ENCODE data around the gene LMF1. TPM values are rescaled to one million over a fixed set of nuclear protein-coding genes. Genes with fewer than 3 reads are reported as not detected.

The LMF1 gene
- total RNA-seq, 1 experiment from 2014 or later: 29.9 TPM

DNA sequence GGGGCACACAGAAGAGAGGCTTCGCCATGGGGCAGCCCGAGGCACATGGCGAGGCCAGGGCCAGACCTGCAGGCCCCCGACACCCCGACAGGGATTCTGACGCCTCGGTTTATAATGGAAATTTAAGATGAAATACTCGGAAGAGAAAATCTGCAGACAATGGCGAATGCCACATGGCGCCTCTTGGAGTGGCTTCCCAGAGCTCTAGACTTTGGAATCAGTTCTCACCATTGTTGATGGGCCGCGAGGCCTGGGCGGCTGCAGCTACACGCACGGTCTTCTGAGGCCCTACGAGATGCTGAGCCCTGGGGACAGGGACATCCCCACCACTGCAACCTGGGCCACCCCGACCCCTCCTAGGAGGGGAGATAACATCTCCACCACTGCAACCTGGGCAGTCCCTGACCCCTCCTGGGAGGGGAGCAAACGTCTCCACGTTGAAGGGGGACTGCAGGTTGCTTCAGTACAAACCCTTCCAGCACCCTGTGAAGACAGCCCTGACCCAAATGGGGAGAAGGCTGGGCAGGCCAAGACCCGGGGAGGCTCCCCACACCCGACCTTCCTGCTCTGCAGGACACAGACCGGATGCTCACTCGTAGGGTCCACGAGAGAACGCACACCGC, 56.9 kb downstream of the LMF1 start:
- no peak for DNase-seq (ENCODE audit: low read depth)

DNA sequence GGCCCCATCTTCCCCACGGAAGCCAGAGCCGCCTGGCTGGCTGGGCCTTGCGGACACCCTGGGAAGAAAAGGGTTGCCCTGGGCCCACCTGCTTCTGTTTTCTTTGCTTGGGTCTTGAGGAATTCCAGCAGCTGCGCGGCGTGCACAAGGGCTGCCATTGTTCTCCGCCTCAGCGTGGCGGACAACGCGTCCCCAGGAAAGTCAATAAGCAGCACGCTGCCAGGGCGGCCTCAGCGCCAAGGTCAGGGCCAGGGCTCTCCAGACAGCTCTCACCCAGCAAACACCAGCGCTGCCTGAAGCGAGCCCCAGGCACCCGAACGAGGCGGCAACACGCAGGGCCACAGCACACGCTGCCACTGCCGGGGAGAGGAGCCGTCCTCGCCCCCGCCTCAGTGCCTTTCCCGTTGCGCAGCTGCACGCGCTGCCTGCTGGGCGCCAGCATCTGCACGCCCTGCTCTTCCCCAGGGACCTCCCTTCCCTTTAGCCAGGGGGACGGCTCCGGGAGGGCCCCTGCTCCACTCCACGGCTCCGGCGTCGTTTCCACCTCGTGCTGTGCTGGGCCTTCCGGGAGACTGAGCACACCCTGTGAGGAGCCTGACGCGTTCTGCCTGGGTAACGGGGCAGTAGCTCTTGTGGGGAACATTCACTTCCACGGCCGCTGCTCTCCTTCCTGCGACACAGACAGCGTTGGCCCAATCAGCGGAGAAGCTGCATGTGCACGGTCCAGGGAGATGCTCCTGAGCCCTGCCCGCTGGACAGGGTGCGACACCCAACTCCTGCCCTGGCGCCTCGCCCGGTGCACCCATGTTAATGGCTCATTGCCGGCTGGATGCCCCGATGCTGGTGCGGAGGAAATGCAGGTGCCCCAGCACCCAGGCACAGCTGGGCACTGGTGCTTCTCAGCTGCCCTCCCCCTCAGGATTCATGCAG, 57.8 kb downstream of the LMF1 start:
- DNase-seq (ENCODE audit: low read depth): no peak

DNA sequence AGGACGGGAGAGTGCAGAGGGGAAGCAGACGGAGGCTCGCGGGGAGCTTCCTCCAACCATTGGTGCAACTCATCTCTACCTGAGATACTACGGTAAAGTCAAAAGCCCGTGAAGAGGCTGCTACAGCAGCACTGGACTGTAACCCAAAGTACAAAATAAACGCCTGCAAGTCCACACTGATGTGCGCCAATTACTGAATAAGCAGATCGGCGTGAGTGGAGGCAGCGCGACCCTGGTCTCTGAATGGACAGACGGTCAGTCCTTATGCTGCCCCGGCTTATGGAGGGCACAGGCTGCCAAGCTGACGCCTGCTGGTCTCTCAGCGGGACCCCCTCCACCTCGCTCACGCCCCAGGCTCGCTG, 58.5 kb downstream of the LMF1 start:
- DNase-seq (ENCODE audit: low read depth): no peak

DNA sequence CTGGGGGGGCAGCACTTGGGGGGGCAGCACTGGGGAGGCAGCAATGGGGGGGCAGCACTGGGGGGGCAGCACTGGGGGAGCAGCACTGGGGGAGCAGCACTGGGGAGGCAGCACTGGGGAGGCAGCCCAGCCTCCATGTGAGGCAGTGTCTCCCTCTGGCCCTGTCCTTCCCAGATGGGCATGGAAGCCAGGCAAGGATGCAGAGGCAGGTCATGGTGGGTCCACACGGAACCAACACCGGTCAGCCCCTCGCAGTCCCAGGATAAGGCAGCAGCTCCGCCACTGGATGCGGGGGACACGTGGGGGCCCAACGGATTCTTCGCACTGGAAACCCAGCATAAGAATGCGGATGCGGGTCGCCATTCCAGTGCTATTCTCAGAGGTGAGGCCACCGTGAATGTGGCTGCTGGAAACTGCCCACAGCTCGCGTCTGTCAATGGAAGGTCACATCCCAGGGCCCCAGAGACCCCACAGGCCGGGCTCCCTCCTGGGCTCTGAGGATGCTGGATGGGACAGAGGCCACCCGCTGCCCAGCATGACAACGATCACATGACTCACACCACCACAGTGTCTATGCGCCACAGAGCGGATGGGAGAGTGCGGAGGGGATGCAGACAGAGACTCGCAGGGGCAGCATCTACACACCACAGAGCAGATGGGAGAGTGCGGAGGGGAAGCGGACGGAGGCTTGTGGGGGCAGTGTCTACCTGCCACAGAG, 59.0 kb downstream of the LMF1 start:
- no peak for DNase-seq (ENCODE audit: low read depth)

DNA sequence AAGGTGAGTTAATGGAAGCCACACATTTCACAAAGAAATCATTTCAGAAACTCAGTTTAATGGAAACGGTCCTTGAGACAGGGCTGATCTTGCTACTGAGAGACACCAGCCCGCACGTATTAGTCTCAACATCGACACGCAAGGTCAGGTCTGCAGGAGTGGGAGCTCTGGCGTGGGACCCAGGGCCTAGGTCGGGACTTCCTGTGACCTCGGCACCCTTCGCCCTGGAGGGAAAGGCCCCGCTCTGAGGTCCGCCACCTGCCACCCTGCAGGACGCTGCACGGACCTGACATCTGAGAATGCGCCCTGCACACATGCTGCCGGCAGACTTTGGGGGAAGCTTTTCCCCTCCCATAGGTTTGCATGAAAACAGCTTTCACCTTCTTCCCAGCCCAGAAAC, 59.7 kb downstream of the LMF1 start:
- DNase-seq (ENCODE audit: low read depth): no peak

DNA sequence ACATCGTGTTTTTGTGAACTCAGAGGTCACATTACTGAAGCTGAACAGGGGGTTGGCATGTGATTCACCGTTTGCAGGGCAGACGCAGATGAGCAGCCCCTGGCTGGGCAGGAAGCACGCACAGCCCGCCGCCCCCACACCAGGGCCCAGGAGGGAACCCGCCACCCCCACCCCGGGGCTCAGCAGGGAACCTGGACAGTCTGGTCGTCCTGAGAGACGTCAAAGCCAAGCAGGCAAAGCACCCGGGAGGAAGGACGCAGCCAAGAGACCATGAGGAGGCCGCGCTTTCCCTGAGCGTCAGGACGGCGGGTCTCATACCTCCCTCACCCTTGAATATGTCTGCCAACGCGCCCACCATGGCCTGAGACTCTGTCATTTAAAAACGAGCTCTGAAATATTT, 60.6 kb downstream of the LMF1 start:
- DNase-seq (ENCODE audit: low read depth): no peak

DNA sequence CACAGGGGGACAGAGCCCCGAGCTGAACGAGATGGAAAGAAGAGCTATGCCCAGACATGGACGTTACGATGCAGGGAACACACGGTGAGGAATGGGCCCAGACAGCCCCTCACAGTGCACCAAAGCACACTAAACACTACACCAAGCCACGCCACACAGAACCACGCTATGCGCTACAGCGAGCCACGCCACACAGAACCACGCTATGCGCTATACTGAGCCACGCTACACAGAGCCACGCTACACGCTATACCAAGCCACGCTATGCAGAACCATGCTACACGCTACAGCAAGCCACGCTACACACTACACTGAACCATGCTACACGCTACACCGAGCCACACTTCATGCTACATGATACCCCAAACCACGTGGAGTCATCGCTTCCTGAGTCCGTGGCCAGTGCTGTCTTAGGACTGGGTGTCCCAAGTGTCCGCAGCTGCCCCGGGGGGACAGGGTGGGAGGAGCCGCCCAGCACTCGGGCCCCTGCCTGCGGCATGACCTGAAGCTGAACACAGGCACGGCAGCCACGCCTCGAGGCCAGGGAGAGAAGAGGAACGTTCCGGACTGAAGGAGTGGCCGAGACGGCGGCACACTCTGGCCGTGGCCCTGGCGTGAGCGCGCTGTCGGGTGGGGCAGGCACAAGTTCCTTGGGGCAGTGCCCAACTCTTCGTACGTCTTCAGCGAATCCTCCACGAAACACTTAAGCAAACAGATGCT, 61.3 kb downstream of the LMF1 start:
- no peak for DNase-seq (ENCODE audit: low read depth)

DNA sequence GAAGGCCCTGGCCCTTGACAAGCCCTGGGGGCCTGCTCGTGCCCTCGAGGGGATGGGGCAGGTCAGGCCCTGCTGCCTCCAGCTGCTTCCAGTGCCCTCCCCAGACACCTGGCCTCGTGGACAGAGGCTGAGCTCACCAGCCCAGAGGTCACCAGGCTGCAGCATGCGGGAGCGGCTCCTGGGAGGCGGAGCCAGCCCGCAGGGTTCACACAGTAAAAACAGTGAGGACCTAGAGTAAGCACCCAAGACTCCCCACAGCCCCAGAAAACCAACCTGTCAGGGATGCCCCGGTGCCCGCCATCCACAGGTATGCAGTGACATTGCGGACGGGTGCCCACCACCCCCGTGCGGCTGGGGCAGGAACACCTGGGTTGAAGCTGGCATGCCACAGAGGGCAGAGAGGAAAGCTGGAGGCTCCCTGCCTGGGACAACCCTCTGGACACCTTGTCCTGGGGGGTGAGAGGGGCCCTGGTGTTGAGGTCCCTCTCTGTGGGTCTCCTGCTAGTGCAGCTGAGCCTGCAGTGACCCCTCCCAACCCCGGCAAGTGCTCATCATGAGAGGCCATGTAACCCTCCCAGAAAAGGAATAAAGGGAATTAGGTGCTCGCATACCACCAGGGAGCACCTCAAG, 62.1 kb downstream of the LMF1 start:
- DNase-seq (ENCODE audit: low read depth): no peak

DNA sequence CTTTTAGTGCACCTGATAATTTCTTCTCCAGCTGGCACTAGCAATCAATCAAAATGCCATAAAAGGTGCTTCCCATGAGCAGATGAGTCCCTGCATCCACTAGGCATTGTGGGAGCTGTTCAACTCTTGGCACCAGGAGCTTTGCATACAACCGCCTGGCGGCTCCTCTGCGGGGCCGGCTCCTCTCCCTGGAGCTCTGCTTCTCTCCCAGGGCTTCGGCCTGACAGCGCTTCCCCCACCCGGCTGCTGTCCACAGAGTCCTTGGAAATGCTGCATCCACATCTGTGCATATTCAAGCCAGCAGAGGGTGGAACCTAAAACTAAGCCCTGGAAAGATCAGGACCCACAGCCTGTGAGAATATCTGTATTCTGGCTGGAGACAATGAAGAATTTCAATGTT, 62.9 kb downstream of the LMF1 start:
- DNase-seq (ENCODE audit: low read depth): no peak

DNA sequence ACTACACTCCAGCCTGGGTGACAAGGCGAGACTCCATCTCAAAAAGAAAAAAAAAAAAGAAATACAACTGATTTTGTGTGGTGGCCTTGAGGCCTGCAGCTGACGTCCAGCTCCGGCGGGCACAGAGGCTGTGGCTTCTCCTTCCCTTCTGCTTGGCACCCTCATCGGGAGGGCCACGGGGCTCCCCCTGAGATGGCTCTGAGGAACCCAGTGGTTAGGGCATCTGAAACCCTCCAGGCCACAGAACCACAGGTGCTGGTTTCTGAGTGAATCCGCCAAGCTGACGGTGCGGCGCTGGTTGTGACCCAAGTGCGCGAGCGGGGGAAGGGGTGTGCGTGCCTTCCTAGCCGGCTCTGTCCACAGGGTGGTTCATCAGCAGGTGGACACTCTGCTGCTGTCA, 63.4 kb downstream of the LMF1 start:
- no peak for DNase-seq (ENCODE audit: low read depth)

DNA sequence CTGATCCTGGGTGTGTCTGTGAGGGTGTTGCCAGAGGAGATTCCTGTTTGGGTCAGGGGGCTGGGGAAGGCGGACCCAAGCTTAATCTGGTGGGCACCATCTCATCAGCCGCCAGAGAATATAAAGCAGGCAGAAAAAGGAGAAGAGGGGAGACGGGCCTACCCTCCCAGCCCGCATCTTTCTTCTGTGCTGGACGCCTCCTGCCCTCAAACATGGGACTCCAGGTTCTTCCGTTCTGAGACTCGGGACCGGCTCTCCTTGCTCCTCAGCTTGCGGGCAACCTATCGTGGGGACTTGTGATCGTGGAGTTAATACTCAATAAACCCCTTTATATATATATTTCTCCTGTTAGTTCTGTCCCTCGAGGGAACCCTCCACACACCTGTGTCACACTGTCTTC, 64.5 kb downstream of the LMF1 start:
- no peak for DNase-seq (ENCODE audit: low read depth)

DNA sequence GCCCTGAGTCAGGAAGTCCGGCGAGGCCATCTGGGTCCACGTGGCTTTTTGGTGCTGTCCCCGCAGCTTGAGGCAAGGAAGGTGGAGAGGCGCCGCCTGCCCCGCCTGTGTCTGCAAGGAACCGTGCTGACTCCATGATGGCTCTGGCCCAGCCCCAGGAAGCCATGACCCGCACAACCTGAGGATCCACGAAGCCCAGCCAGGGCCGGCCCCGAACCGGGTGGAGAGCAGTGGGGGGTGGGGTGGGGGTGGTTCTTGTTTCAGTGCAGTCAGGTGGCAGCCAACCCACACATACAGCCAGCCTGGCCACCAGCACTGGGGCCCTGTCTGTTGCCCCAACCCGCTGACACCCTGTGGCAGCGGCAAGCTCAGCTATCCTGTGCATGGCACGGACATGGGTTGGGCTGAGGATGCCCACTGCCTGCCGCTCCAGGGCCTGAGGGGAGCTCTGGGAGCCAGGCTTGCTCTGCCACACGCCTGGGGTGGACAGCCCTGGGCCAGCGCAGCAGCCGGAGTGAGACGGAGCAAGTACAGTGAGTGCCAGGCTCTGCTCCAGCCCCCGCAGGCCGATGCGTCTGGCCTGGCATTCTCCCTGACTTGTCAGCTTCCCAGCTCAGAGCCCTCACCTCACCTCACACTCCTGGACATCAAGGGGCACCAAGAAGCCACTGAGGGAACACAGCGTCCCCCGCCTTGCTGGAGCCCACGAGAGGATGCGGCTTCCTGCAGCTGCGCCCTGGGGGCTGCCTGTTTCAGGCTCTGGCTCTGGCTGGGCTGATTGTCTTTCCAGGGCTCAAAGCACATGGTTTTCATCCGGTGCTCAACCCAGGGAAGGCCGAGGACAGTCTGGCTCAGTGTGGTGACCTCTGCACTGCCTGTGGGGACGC, 68.8 kb downstream of the LMF1 start:
- DNase-seq (ENCODE audit: low read depth): no peak

DNA sequence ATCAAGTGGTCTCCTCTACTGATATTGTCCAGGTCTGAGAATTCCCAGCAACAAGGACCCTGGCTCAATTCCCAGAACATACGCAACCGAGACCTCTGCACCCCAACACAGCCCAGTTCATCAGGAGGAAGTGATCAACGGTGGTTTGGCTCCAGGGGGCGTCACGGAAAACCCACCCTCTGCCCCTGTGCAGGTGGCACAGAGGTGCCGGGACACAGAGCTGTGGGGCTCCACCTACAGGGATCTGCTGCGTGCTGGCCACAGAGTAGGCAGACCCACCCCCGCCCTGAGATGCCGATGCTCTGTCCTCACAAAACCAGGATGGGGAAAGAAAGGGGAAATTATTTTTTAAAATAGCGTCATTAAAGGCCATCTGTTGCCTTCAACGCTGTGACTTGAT, 69.6 kb downstream of the LMF1 start:
- DNase-seq (ENCODE audit: low read depth): no peak

DNA sequence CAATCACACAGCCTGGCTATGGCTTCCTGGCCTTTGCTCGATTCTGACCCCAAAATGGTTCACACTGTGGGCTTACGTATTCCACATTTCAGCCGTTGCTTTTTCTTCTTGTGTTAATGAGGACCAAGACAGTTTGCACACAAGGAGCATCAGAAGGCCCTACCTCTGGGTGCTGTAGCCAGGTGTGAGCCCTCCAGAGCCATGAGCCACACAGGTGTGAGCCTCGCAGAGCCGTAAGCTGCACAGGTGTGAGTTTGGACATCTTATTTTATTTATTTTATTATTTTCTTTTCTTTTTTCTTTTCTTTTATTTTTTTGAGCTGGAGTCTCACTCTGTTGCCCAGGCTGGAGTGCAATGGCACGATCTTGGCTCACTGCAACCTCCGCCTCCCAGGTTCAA, 70.6 kb downstream of the LMF1 start:
- DNase-seq (ENCODE audit: low read depth): no peak

DNA sequence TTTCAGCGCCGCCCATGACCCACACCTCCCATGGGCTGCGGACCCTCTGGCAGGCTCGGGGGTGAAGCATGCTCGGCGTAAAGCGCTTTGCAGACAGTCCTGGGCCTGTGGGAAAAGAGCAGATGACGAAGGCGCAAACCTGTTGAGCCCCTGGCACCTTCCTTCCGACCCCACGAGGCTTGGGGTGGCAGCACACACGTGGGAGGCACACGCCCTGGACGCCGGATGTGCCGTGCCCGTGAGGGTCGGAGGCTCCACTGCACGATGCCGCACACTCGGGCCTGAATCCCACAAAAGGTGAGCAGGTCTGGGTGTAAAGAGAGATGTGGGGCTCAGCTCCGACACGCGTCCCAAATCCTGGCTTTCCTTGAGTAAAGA, 71.1 kb downstream of the LMF1 start:
- DNase-seq (ENCODE audit: low read depth): no peak

DNA sequence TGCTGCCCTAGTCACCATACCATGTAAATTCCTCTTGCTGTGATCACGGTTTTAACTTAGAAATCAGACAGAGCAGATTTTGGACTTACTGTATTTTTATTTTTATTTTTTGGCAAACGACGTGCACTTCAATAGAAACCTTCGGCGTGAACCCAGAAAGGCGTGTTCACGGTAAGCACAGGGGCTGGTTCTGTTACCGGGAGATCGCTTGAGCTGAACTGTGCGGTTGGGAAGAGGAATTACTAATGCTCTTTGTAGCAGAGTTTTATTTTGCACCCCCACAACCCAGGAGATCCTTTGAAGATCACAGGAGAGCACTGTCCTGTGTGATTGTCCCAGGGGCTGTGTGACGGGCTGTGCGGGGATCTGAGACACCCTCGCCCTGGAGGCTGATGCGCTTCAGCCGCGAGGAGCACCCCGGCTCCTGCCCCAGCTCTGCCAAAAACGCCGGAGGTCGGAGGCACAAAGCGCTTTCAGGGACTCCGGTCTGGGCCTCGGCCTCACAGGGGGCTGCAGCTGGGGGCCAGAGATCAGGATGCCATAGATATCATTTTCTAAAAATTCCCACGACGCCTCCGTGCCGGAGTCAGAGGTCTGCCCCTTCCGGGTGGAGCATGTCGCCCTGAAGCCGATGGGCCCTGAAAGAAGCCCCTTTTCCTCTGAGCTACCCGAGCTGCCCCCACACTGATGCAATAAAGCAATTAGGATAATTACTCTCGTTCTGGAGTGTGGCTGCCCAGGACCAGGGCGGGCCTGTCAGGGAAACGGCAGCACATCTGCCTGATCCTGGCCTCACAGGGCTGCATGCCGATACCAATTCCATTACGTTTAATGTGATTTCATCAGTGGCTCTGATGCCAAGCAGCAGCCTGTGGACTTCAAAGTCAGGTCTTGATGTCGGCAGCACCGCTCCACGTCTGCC, 71.8 kb downstream of the LMF1 start:
- no peak for DNase-seq (ENCODE audit: low read depth)

DNA sequence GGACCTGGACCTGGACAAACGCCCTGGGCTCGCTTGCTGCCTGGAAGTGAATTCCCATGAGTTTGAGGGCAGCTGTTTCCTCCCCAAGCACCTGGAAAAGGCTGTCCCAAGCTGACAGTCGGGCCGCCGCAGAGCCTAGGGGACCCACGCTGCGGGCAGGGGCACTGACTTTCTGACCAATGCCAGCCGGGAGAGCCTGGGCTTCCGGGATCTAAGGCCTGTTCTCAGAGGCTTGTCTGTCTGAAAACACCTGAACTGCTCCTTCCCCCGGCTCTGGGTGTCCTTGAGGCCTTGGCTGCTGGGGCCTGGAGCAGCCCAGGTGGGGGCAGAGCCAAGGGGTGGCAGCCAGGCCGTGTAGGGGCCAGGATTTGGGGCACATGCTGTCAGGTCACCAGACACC, 72.6 kb downstream of the LMF1 start:
- DNase-seq (ENCODE audit: low read depth): no peak

DNA sequence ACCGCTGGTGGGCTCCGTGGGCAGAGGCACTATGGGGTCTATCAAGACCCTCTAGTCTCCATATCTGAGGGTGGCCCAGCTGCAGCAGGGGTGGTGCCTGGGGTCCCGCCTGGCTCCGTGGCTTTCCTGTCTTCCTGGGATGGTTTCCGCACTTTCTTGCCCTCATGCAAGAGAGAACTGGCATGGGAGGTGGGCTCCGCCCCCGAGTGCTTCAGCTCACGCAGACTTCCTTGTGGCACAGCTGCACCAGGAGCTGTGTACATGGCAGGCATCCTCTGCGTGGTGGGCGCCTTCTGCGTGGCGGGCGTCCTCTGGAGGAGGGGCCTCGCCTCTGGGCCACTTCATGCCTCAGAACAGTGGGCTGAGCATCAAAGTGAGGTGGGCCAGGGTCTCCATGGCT, 73.1 kb downstream of the LMF1 start:
- DNase-seq (ENCODE audit: low read depth): no peak

DNA sequence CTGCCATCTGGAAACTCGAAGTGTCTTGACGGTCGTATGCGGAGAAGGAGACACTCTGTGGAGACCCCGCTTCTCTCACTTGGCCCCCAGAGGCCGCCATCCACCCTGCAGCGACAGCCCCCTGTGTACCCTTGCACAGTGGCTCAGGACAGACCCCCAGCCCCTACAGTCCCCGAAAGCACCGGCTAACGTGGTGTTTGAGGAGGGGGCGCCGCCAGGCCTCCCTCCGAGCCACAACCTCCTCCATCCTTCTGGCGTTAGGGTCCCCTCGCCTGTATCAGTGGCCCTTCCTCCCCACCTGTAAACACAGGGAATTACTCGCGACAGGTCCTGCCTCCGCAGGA, 73.6 kb downstream of the LMF1 start:
- DNase-seq (ENCODE audit: low read depth): no peak

All from LHCN-M2 (cell line).